Measurements from ENCODE around the gene SART3. TPM values are rescaled to one million over a fixed set of nuclear protein-coding genes. Genes with fewer than 3 reads are reported as not detected.
A peak's percentile ranks its signal among the peaks of the same experiment; 100 is the strongest.

SART3 gene
- total and polyA plus RNA-seq, 2 of the 13 experiments (the other 11 are each of a cell fraction or from before 2014, with no cell fraction given): 16.1 to 69.9 TPM

GRCh38 chr12:108573317-108573716, 12.3 kb upstream of the SART3 start:
- Histone ChIP-seq H3K9me3 (ENCODE audit: low read length) (no peaks in the 10 kb centered on the region), H3K79me2 (ENCODE audit: insufficient read depth, low read length) (no peaks in the 10 kb centered on the region), H3K4me3 (replicated peaks in 1 of 3; ENCODE audit: insufficient read depth in 1 of 3, low read depth in 2 of 3, low read length in 3 of 3) (no peak overlapping the region), H3K27me3 (ENCODE audit: control insufficient read depth in 1 of 2, insufficient read depth in 2 of 2, low read length in 2 of 2) (no peaks in the 10 kb centered on the region; a peak in 1 of 5 replicates), H4K20me1 (ENCODE audit: insufficient read depth, low read length) (no peaks in the 10 kb centered on the region), H3K36me3 (replicated peaks in 1 of 2; ENCODE audit: control insufficient read depth in 1 of 2, insufficient read depth in 2 of 2, low read length in 2 of 2) (peaks cover 2 to 12% of the 10 kb centered on the region in 2 experiments; a peak in 2 of 5 replicates), H3K27ac (ENCODE audit: extremely low read length, insufficient read depth, low read length) (no peak overlapping the region), H3K9ac (ENCODE audit: insufficient read depth, low read depth, low read length) (no peak overlapping the region), H3K4me1 (ENCODE audit: insufficient read depth, low read length) (no peaks in the 10 kb centered on the region), H3K4me2 (ENCODE audit: low read depth, low read length) (no peak overlapping the region), H2AFZ (ENCODE audit: low read length) (no peak overlapping the region)
- no peak for FAIRE-seq
- no TSS peak for BruUV-seq (replicated peaks)
- ChIA-PET POLR2A (no interaction called here), CTCF (ENCODE audit: low intra/inter-chr PET ratio, low total read pairs) (no interaction called here)
- no peak for DNase-seq (ENCODE audit: low spot score)
- in situ Hi-C loops (cut with HindIII; ENCODE audit: extremely low pct_ligation_motif_present, low pct_unique_long_range_greater_than_20kb): no loop called here
- TF ChIP-seq MAFF (IDR thresholded peaks at IDR 0.05; ENCODE audit: low read depth, low read length) (peak; percentile 96), MAFK (conservative IDR thresholded peaks at IDR 0.05 in 1 of 2, IDR thresholded peaks at IDR 0.05 in 1 of 2; ENCODE audit: low read length in 2 of 2) (peak; percentile 91 to 97), ETV6 (CRISPR knock-in tag; conservative IDR thresholded peaks at IDR 0.05) (no peak)
- ATAC-seq: no peak
- 4% methylated on average over 2 of the region's 2 CpGs for WGBS (ENCODE audit: low lambda C conversion rate)
- intact Hi-C loops (cut with micrococcal nuclease; ENCODE audit: unreplicated experiment): no loop called here

GRCh38 chr12:108572166-108572790, 11.3 kb upstream of the SART3 start:
- Histone ChIP-seq H2AFZ (ENCODE audit: low read length) (no peak overlapping the region), H3K27ac (ENCODE audit: extremely low read length, insufficient read depth, low read length) (no peak overlapping the region), H3K36me3 (replicated peaks in 1 of 2; ENCODE audit: control insufficient read depth in 1 of 2, insufficient read depth in 2 of 2, low read length in 2 of 2) (peaks cover 6 to 23% of the 10 kb centered on the region in 2 experiments; a peak in 4 of 5 replicates), H3K4me2 (ENCODE audit: low read depth, low read length) (no peak overlapping the region), H3K79me2 (ENCODE audit: insufficient read depth, low read length) (no peaks in the 10 kb centered on the region), H3K27me3 (ENCODE audit: control insufficient read depth in 1 of 2, insufficient read depth in 2 of 2, low read length in 2 of 2) (no peaks in the 10 kb centered on the region; a peak in 1 of 5 replicates), H3K4me3 (replicated peaks in 1 of 3; ENCODE audit: insufficient read depth in 1 of 3, low read depth in 2 of 3, low read length in 3 of 3) (no peak overlapping the region), H3K4me1 (ENCODE audit: insufficient read depth, low read length) (no peaks in the 10 kb centered on the region), H3K9me3 (ENCODE audit: low read length) (no peaks in the 10 kb centered on the region), H4K20me1 (ENCODE audit: insufficient read depth, low read length) (no peaks in the 10 kb centered on the region), H3K9ac (ENCODE audit: insufficient read depth, low read depth, low read length) (no peak overlapping the region)
- in situ Hi-C loops (cut with HindIII; ENCODE audit: extremely low pct_ligation_motif_present, low pct_unique_long_range_greater_than_20kb) (no loop called here), intact Hi-C loops (cut with micrococcal nuclease; ENCODE audit: unreplicated experiment) (no loop called here)
- POLR2A ChIA-PET: no interaction called here
- FAIRE-seq (no peak), DNase-seq (ENCODE audit: low spot score) (no peak), ATAC-seq (no peak; the same call in 1 of the 3 replicates)
- WGBS (ENCODE audit: low lambda C conversion rate): 16% methylated on average over 8 of the region's 8 CpGs
- BruUV-seq (replicated peaks): no TSS peak
- CTCF ChIA-PET (ENCODE audit: low intra/inter-chr PET ratio, low total read pairs): no interaction called here
- TF ChIP-seq MLXIP (CRISPR knock-in tag; IDR thresholded peaks at IDR 0.05; ENCODE audit: borderline replicate concordance) (no peak), ZNF629 (CRISPR knock-in tag; conservative IDR thresholded peaks at IDR 0.05) (0 out of 2 replicates have a peak, but pooled peaks have one; percentile 64)

Data from HepG2 (cell line).